HG03520 (cell line): ENCODE results near the gene TAAR1.

Experiments used
- ATAC-seq: cut with Tn5 transposase; IDR thresholded peaks from one replicate; pipeline ENCODE4 v1.9.1; 2021; ENCODE audit warnings: mild to moderate bottlenecking, moderate library complexity; ENCODE audit not compliant: unreplicated experiment

TAAR1 gene

GRCh38 chr6:132596201-132596600, 62.8 kb downstream of the TAAR1 start:
- no peak for ATAC-seq
